GM18951 (cell line): ENCODE measurements around the gene GMPR.

Experiments
- POLR2A ChIP-seq: IDR thresholded peaks from 4 replicates; pipeline ENCODE4 v1.6.1; 2011; ENCODE audit warnings: mild to moderate bottlenecking; ENCODE audit not compliant: insufficient read length, insufficient read depth; ENCODE audit errors: extremely low read depth
- in situ Hi-C: fragments of 300-500 bp; cut with MboI; formaldehyde crosslinking; loops from one replicate; pipeline ENCODE4 v1.12.0; 2022; ENCODE audit warnings: low sequenced_read_pairs, mixed read lengths, inconsistent platforms; ENCODE audit not compliant: unreplicated experiment

The GMPR gene

DNA sequence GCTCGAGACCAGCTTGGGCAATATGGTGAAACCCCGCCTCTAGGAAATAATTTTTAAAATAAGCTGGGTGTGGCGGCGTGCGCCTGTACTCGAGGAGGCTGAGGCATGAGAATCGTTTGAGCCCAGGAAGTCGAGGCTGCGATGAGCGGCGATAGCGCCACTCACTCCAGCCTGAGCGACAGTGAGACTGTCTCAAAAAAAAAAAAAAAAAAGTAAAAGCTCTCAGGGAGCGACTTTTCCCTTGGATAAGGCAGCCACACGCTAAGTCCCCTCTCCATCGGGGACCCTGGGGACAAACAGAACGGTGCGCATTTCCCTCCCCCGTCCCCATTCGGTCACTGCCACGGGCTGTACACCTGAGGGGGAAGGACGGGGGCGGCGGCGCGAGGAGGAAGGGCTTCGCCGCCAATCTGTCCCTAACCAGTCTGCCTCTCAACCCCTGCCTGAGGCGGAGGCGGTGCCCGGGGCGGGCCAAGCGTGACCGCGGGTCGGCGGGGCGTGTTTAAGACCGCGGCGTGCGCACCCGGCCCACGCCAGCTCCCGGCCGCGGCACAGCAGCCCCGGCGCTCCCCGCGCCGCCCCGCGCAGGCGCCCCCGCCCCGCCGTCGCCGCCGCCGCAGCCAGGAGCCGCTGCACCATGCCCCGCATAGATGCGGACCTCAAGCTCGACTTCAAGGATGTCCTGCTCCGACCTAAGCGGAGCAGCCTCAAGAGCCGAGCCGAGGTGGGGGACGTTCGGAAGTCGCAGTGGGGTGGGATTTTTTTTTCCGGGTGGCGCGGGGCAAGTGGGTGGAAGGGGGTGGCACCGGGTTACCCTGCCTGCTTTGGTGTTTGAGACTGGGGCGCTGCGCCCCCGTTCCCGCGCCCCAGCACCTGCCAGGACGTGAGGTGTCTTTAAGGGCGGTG lies at the start of gene GMPR:
TSS of gene GMPR (plus strand) at position 531 of the 906 bp plus-strand sequence. CDS start at position 638, 107 bp downstream.
- in situ Hi-C loops: no loop called here
- peak; percentile 39 for TF ChIP-seq POLR2A

DNA sequence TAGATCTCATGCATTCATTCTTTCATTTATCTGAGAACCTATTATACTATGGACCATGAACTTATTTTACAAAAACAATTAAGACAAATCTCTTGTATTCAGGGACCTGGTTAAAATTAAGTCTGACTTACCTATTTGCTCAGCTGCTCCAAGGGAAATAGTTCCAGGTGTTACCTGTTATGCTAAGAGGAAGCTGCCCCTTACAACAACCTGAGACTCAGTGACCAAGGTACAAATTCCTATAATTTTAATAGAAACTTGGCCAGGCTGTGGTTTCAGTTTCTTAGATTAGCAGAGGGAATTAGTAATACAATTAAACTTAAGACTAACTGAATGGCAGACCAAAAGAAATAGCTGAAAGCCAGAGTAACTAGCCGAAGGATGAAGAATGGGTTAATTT lies 48.2 kb upstream of the GMPR start:
- in situ Hi-C loops: loop anchor here (25.0 kb wide), 1 partner anchor 678 kb away; no protein-coding TSS in a partner anchor
- TF ChIP-seq POLR2A: no peak

DNA sequence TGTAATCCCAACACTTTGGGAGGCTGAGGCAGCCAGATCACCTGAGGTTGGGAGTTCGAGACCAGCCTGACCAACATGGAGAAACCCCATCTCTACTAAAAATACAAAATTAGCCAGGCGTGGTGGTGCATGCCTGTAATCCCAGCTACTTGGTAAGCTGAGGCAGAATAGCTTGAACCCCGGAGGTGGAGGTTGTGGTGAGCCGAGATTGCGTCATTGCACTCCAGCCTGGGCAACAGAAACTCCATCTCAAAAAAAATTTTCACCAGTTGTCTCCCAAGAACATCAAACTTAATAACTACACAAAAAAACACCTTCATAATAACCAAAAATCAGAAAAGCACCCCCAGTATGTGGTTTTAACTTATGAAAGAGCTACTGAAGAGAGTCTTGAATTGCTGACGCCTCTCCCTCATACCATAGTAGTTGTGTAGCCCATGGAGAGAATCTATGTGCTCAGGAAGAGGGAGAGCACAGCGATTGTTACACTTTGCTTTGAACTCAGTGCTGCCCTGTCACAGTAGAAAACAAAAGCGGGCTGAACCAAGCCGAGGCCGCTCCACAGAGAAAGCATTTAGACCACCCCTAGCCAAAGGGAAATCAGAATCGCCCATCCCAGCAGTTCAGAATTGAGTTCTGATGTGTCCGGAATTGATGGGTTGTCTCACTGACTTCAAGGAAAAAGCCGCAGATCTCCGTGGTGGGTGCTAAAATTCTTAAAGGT lies 42.0 kb upstream of the GMPR start:
- TF ChIP-seq POLR2A: no peak
- in situ Hi-C loops: loop anchor here (25.0 kb wide), 1 partner anchor 684 kb away; no protein-coding TSS in a partner anchor

DNA sequence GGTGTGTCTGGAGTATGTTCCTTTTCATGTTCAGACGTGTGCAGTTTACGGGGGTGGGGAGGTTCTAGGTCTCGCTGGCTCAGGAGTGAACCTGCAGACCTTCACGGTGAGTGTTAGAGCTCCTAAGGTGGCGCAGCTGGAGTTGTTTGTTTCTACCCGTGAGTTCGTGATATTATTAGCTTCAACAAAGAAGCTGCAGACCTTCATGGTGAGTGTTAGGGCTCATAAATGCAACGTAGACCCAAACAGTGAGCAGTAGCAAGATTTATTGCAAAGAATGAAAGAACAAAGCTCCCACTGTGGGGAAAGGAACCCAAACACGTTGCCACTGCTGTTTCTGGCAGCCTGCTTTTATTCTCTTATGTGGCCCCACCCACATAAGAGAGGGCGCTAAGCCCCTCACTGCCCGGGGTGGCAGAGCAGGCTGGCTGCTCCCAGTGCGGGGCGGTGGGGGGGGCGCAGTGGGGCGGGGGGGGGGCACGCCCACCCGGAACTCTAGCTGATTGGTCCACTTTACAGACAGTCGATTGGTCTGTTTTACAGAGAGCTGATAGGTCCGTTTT lies 41.3 kb upstream of the GMPR start:
- TF ChIP-seq POLR2A: no peak
- in situ Hi-C loops: loop anchor here (25.0 kb wide), 1 partner anchor 685 kb away; no protein-coding TSS in a partner anchor

DNA sequence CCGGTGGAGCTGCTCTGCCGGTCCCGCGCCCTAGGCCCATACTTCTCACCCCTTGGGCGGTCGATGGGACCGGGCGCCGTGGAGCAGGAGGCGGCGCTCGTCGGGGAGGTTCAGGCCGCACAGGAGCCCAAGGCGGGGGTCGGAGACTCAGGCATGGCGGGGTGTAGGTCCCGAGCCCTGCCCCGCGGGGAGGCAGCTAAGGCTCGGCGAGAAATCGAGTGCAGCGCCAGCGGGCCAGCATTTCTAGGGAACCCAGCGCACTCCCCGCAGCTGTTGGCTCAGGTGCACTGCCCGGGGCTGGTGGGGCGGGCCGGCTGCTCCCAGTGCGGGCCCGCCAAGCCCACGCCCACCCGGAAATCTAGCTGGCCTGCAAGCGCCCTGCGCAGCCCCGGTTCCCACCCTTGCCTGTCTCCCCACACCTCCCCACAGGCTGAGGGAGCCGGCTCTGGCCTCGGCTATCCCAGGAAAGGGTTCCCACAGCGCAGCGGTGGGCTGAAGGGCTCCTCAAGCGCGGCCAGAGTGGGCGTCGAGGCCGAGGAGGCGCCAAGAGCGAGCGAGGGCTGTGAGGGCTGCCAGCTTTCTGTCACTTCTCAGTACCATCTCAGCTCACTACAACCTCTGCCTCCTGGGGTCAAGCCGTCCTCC lies 40.2 kb upstream of the GMPR start:
- TF ChIP-seq POLR2A: no peak
- in situ Hi-C loops: loop anchor here (25.0 kb wide), 1 partner anchor 686 kb away; no protein-coding TSS in a partner anchor

DNA sequence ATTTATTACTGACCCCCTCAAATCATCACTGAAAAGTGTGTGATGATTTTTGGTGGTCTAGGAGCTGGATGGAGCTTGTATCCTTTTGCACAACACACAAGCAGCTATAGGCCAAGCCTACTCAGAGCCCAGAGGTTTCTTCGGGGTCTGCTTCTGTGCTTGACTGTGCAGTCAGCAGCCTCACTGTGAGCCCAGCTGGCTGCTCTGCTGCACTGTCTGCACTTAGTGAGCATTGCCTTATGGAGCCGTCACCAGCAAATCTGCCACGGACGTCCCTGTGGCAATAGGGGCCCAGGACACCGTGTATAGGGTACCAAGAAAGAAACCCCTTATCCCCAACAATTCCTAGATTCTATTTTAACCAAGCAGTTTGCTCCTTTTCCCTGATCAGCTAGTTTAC lies 38.6 kb upstream of the GMPR start:
- TF ChIP-seq POLR2A: no peak
- in situ Hi-C loops: loop anchor here (25.0 kb wide), 1 partner anchor 688 kb away; no protein-coding TSS in a partner anchor

DNA sequence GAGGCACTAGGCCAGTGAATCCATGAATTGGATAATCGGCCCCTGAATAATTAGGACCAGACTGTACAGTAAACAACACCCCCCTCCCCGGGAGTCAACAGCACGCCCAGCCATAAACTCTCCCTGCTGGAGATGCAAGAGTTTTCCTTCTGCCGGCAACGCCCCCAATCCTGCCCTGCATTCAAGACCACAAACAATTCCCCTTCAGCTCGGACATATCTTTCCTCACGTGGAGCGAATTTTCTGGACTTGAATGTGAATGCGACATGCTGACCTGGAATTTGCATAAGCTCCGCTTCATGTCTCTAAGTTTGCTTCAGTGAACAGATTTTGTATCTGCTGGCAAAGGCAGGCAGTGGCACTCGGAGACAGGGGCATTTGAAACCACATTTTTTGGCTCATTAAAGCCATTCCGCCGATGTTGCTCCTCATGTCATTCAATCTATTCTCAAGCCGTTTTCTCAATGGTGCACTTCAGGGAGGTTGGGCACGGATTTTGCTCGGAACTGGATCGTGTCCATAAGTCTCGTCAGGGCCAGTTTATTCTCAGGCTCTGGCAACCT lies 38.0 kb upstream of the GMPR start:
- in situ Hi-C loops: no loop called here
- TF ChIP-seq POLR2A: no peak

DNA sequence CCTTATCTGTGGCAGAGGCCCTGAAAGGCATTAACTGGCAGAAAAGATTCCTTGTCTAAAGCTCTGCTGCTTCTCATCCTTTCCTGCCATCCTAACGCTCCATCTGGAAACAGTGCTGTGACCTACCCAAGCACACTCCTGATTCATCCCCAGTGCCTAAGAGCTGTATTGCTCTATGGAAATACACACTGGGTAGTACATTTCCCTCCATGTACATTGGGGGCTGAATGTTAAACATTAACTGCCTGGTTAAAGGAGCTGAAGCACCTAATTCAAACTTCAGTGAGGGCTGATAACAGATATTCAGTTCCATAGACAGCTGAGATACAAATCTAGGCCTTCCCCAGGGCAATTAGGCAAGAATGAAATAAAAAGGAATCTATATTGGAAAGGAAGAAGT lies 36.7 kb upstream of the GMPR start:
- no peak for TF ChIP-seq POLR2A
- in situ Hi-C loops: no loop called here

DNA sequence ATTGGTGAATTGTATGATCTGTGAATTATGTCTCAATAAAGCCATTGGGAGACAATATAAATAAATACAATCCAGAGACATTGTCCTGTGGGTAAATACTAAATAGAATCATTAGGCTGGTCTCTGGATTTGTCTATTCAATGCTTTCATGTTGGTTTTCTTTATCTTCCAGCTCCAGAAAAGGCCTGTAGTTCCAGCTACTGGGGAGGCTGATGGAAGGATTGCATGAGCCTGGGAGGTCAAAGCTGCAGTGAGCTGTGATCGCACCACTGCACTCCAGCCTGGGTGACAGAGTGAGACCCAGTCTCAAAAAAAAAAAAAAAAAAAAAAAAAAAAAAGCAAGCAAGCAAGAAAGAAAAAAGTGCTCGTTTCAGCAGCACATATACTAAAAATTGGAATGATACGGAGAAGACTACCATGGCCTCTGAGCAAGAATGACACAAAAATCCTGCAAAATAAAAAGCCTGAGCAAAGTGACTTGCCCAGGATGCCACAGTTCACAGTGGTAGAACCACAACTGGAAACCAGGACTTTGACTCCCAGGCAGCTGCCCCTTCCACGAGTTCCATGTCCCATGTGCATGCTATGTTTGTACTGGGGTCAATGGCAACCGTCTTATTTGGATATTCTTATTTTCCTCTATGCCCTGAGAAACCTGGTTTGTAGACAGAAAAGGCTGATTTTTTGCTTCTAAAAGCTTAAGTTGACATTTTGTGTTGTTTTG lies 33.6 kb upstream of the GMPR start:
- no peak for TF ChIP-seq POLR2A
- in situ Hi-C loops: no loop called here

DNA sequence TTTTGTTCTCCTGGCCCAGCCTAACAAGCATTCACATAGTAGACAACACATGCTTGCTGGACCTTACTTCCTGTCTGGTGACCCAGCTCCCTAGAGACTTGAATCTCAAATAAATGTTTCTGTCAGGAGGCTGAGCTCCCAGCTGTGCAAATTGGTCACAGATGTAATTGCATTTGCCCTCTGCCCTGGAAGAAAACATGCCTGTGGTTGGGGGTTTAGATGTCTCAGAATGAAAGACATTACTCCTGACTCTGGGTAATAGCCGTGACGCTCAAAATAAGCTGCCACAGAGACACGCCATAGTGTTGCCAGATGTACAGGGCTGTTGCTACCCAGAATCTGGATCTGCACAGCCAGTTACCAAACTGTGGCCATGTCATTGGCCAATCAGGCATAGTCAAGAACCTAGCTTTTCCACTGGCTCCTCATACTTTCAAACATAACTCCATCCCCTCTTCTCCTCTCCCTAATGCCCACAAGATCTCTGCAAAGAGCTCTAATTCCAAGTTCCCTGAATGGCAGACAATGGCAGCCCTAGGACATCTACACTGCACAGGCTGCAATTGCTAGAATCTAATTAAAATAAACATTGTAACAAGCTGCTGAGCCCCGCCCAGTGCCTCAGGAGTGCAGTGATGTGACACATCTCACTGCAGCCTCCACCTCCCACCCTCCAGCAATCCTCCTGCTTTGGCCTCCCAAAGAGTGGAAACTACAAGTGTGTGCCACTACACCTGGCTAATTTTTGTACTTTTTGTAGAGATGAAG lies 32.8 kb upstream of the GMPR start:
- in situ Hi-C loops: no loop called here
- TF ChIP-seq POLR2A: no peak

DNA sequence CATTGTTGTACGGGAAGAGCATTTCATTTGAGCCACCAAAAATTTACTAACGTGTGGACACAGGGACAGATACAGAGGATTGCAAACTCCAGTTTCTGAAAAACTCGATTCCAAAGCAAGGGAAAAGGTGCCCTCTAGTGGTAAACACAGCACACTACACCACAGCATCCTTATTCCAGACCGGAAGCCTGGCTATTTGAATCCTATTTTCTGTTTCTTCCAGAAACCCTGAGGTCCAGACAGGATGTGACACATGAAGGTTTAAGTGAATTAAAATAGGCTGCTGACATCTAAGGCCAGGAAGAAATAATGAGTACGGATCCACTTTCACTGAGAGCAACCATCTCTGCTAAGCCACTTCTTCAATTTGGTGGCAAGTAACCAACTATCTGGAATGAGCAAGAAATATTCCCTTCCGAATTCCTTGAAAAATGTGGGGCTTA lies 31.8 kb upstream of the GMPR start:
- in situ Hi-C loops: no loop called here

DNA sequence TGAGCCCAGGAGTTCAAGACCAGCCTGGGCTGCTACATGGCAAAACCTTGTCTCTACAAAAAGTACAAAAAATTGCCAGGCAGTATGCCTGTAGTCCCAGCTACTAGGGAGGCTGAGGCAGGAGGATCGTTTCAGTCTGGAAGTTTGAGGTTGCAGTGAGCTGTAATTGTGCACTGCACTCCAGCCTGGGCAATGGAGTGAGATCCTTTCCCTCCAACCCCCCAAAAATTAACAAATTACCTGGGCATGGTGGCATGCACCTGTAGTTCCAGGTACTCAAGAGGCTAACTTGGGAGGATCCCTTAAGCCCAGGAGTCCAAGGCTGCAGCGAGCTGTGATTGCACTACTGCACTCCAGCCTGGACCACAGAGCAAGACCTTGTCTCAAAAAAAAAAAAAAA lies 29.4 kb upstream of the GMPR start:
- TF ChIP-seq POLR2A: no peak
- in situ Hi-C loops: no loop called here

More for the DNA sequence above, 31.8 kb upstream of the GMPR start:
- no peak for TF ChIP-seq POLR2A
